GM23248 (cell line): ENCODE data around the gene ADNP2. TPM values are rescaled to one million over a fixed set of nuclear protein-coding genes. Genes with fewer than 3 reads are reported as not detected.

Experiments
- DNase-seq: peaks from one replicate; pipeline ENCODE4 v3.0.0-alpha.2; 2015
- H2AFZ ChIP-seq: fragments of 200-600 bp; sonication (generic); 2 replicates; pipeline ENCODE4 v1.6.1; 2016; ENCODE audit warnings: antibody characterized with exemption
- H3F3A ChIP-seq: fragments of 200-600 bp; sonication (generic); 2 replicates; pipeline ENCODE4 v1.6.1; 2016; ENCODE audit warnings: mild to moderate bottlenecking, antibody characterized with exemption, mixed run types; ENCODE audit not compliant: insufficient read depth
- H3K27ac ChIP-seq: fragments of 200-600 bp; sonication (generic); 2 replicates; pipeline ENCODE4 v1.5.1; 2016; ENCODE audit warnings: mild to moderate bottlenecking
- H3K27me3 ChIP-seq: fragments of 200-600 bp; sonication (generic); replicated peaks from 2 replicates; pipeline ENCODE4 v1.6.1; 2016; ENCODE audit warnings: mild to moderate bottlenecking; ENCODE audit not compliant: insufficient read depth
- H3K36me3 ChIP-seq: fragments of 200-600 bp; sonication (generic); 2 replicates; pipeline ENCODE4 v1.6.1; 2016; ENCODE audit warnings: low read depth, mild to moderate bottlenecking
- H3K4me1 ChIP-seq: fragments of 200-600 bp; sonication (generic); 2 replicates; pipeline ENCODE4 v1.6.1; 2016; ENCODE audit warnings: mild to moderate bottlenecking; ENCODE audit not compliant: insufficient read depth
- H3K4me2 ChIP-seq: fragments of 200-600 bp; sonication (generic); one replicate; pipeline ENCODE4 v1.6.1; 2016; ENCODE audit warnings: mild to moderate bottlenecking; ENCODE audit not compliant: unreplicated experiment
- H3K4me3 ChIP-seq: fragments of 200-600 bp; sonication (generic); 2 replicates; pipeline ENCODE4 v1.5.1; 2016; ENCODE audit warnings: mild to moderate bottlenecking
- H3K79me2 ChIP-seq: fragments of 200-600 bp; sonication (generic); 2 replicates; pipeline ENCODE4 v1.6.1; 2016; ENCODE audit warnings: mild to moderate bottlenecking; ENCODE audit not compliant: insufficient read depth
- H3K9ac ChIP-seq: fragments of 200-600 bp; sonication (generic); 2 replicates; pipeline ENCODE4 v1.6.1; 2016; ENCODE audit warnings: mild to moderate bottlenecking
- H3K9me2 ChIP-seq: fragments of 200-600 bp; sonication (generic); 2 replicates; pipeline ENCODE4 v1.6.1; 2016; ENCODE audit warnings: mixed run types, mild to moderate bottlenecking, moderate library complexity; ENCODE audit not compliant: insufficient read depth
- H3K9me3 ChIP-seq: fragments of 200-600 bp; sonication (generic); one replicate; pipeline ENCODE4 v1.6.1; 2017; ENCODE audit warnings: low read depth
- H4K20me1 ChIP-seq: fragments of 200-600 bp; sonication (generic); 2 replicates; pipeline ENCODE4 v1.6.0; 2016; ENCODE audit not compliant: insufficient read depth
- EZH2 ChIP-seq: fragments of 200-600 bp; sonication (generic); IDR thresholded peaks from 2 replicates; pipeline ENCODE4 v1.6.1; 2018; ENCODE audit warnings: antibody characterized with exemption, mild to moderate bottlenecking; ENCODE audit not compliant: insufficient read depth, poor library complexity, severe bottlenecking
- EZH2phosphoT487 ChIP-seq: fragments of 200-600 bp; sonication (generic); IDR thresholded peaks from 2 replicates; pipeline ENCODE4 v1.6.1; 2018; ENCODE audit warnings: antibody characterized with exemption, moderate library complexity, mild to moderate bottlenecking, low read depth; ENCODE audit not compliant: insufficient read depth
- WGBS, 2 experiments: methylation state at CpG; one replicate each; pipeline ENCODE4 v1.1.6; 2015 to 2017; ENCODE audit warnings: low lambda C conversion rate in 2 of 2, low coverage in 1 of 2; ENCODE audit errors: missing lambda C conversion rate in 2 of 2; 5-methylcytosine and 5-hydroxymethylcytosine counted together
- in situ Hi-C: fragments of 300-500 bp; cut with MboI; formaldehyde crosslinking; loops from 2 replicates; pipeline ENCODE4 v1.15.0; 2020
- polyA plus RNA-seq: library from polyadenylated mRNA; unstranded; fragments of >200 nt; fragmentation: Nextera tagmentation; extraction: Ambion mirVana; gene quantifications from 2 replicates; pipeline ENCODE4 v1.2.1, GENCODE V29; 2016
- total RNA-seq: library from RNA; depleted of rRNA; stranded (reverse); fragments of >200 nt; shearing (Covaris generic); gene quantifications from 2 replicates; pipeline ENCODE4 v1.2.3, GENCODE V29; 2014

Gene ADNP2
- total and polyA plus RNA-seq, 2 experiments from 2014 or later = 3.5 to 14.3 TPM

GRCh38 chr18:80172056-80172455, 63.0 kb downstream of the ADNP2 start:
- H3K4me3 ChIP-seq = no peak overlapping the region
- no peaks in the 10 kb centered on the region for H4K20me1 ChIP-seq
- WGBS, 2 experiments = 71 to 81% methylated on average over 4 of the region's 4 CpGs
- DNase-seq = no peak
- no peak for TF ChIP-seq EZH2
- TF ChIP-seq EZH2phosphoT487 = no peak
- H3K9me2 ChIP-seq = no peaks in the 10 kb centered on the region
- no peaks in the 10 kb centered on the region for H3K79me2 ChIP-seq
- in situ Hi-C loops = no loop called here
- H3K9me3 ChIP-seq = no peaks in the 10 kb centered on the region
- no peaks in the 10 kb centered on the region; the same call in 1 of the 2 replicates for H3K27me3 ChIP-seq
- H3K27ac ChIP-seq = no peak overlapping the region
- no peak overlapping the region for H3K4me2 ChIP-seq
- no peak overlapping the region for H3K9ac ChIP-seq
- no peak overlapping the region for H2AFZ ChIP-seq
- no peaks in the 10 kb centered on the region for H3K36me3 ChIP-seq
- H3K4me1 ChIP-seq = peaks cover 8% of the 10 kb centered on the region; the same call in 1 of the 2 replicates
- no peaks in the 10 kb centered on the region for H3F3A ChIP-seq

GRCh38 chr18:80173060-80173459, 64.0 kb downstream of the ADNP2 start:
- in situ Hi-C loops = no loop called here
- TF ChIP-seq EZH2phosphoT487 = no peak
- no peak for TF ChIP-seq EZH2
- H3F3A ChIP-seq = no peaks in the 10 kb centered on the region

GRCh38 chr18:80175451-80176204, 66.6 kb downstream of the ADNP2 start:
- DNase-seq = no peak
- H3K9me3 ChIP-seq = no peaks in the 10 kb centered on the region

More at GRCh38 chr18:80173060-80173459, 64.0 kb downstream of the ADNP2 start:
- Histone ChIP-seq H3K4me1 (peaks cover 8% of the 10 kb centered on the region; the same call in 1 of the 2 replicates), H3K27me3 (no peaks in the 10 kb centered on the region; the same call in 1 of the 2 replicates), H3K4me2 (no peak overlapping the region), H3K9me2 (no peaks in the 10 kb centered on the region), H4K20me1 (no peaks in the 10 kb centered on the region), H3K79me2 (no peaks in the 10 kb centered on the region), H3K27ac (no peak overlapping the region), H3K9ac (no peak overlapping the region), H3K36me3 (no peaks in the 10 kb centered on the region), H3K4me3 (no peak overlapping the region), H3K9me3 (no peaks in the 10 kb centered on the region), H2AFZ (no peak overlapping the region)
- 88 to 90% methylated on average over 10 of the region's 10 CpGs for WGBS, 2 experiments
- no peak for DNase-seq

GRCh38 chr18:80176334-80177073, 67.4 kb downstream of the ADNP2 start:
- WGBS, 2 experiments = 8 to 9% methylated on average over 14 to 17 of the region's 17 CpGs
- Histone ChIP-seq H3K9ac (peak overlapping the region; percentile 7; the same call in 1 of the 2 replicates), H3K4me1 (peaks cover 3% of the 10 kb centered on the region; the same call in 1 of the 2 replicates), H3K27me3 (no peaks in the 10 kb centered on the region; the same call in 1 of the 2 replicates), H3K4me2 (peak overlapping the region; percentile 20), H3K9me2 (no peaks in the 10 kb centered on the region), H4K20me1 (no peaks in the 10 kb centered on the region), H2AFZ (no peak overlapping the region), H3F3A (no peaks in the 10 kb centered on the region), H3K27ac (no peak overlapping the region), H3K4me3 (peak overlapping the region; percentile 12; the same call in 1 of the 2 replicates), H3K79me2 (no peaks in the 10 kb centered on the region), H3K36me3 (no peaks in the 10 kb centered on the region), H3K9me3 (no peaks in the 10 kb centered on the region)
- TF ChIP-seq EZH2 (no peak), EZH2phosphoT487 (no peak)
- in situ Hi-C loops = no loop called here
- peak; percentile 54 for DNase-seq

More at GRCh38 chr18:80175451-80176204, 66.6 kb downstream of the ADNP2 start:
- WGBS, 2 experiments = 82 to 83% methylated on average over 18 of the region's 18 CpGs
- H3F3A ChIP-seq = no peaks in the 10 kb centered on the region
- no peaks in the 10 kb centered on the region for H4K20me1 ChIP-seq
- H2AFZ ChIP-seq = no peak overlapping the region
- no peak overlapping the region for H3K4me2 ChIP-seq
- TF ChIP-seq EZH2 (no peak), EZH2phosphoT487 (no peak)
- no peak overlapping the region for H3K4me3 ChIP-seq
- in situ Hi-C loops = no loop called here
- H3K27me3 ChIP-seq = no peaks in the 10 kb centered on the region; the same call in 1 of the 2 replicates
- H3K9ac ChIP-seq = no peak overlapping the region
- peaks cover 8% of the 10 kb centered on the region; the same call in 1 of the 2 replicates for H3K4me1 ChIP-seq
- no peak overlapping the region for H3K27ac ChIP-seq
- H3K9me2 ChIP-seq = no peaks in the 10 kb centered on the region
- no peaks in the 10 kb centered on the region for H3K79me2 ChIP-seq
- no peaks in the 10 kb centered on the region for H3K36me3 ChIP-seq
